ENCODE data around the gene SYNDIG1. TPM values are rescaled to one million over a fixed set of nuclear protein-coding genes. Genes with fewer than 3 reads are reported as not detected.

The SYNDIG1 gene
- total RNA-seq, 4 donors from 2014 or later = 8.3 to 12.4 (median 10.2) TPM

DNA sequence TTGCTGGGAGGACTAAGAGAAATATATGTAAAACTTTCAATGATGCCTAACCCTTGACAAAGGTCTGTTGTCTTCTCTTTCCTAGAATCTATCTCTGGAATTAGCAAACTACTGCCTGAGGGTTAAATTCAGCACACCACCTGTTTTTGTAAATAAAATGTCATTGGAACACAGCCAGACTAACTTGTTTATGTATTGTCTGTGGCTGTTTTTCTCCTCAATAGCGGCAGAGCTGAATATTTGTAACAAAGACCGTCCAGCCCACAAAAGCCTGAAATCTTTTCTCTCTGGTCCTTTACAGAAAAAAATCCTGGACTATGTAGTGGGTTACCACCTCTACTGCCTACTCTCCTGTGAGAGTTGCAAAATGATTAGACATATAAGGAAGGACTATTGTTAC, 33.3 kb upstream of the SYNDIG1 start:
- intact Hi-C loops (cut with DNase I) = no loop called here
- no peak for TF ChIP-seq POLR2A (IDR thresholded peaks at IDR 0.05)
- TF ChIP-seq, protein P1, sequence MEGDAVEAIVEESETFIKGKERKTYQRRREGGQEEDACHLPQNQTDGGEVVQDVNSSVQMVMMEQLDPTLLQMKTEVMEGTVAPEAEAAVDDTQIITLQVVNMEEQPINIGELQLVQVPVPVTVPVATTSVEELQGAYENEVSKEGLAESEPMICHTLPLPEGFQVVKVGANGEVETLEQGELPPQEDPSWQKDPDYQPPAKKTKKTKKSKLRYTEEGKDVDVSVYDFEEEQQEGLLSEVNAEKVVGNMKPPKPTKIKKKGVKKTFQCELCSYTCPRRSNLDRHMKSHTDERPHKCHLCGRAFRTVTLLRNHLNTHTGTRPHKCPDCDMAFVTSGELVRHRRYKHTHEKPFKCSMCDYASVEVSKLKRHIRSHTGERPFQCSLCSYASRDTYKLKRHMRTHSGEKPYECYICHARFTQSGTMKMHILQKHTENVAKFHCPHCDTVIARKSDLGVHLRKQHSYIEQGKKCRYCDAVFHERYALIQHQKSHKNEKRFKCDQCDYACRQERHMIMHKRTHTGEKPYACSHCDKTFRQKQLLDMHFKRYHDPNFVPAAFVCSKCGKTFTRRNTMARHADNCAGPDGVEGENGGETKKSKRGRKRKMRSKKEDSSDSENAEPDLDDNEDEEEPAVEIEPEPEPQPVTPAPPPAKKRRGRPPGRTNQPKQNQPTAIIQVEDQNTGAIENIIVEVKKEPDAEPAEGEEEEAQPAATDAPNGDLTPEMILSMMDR (IDR thresholded peaks at IDR 0.05) = no peak
- Histone ChIP-seq H3K9me3 (no peaks in the 10 kb centered on the region), H3K4me3 (replicated peaks in 1 of 3) (no peak overlapping the region), H3K36me3 (no peaks in the 10 kb centered on the region), H3K27ac (no peak overlapping the region), H3K27me3 (no peaks in the 10 kb centered on the region), H3K4me1 (no peaks in the 10 kb centered on the region)
- 66 to 78% methylated on average over 2 of the region's 2 CpGs for WGBS, 2 donors
- DNase-seq = no peak

GRCh38 chr20:24437196-24438082, 32.0 kb upstream of the SYNDIG1 start:
- H3K9me3 ChIP-seq = no peaks in the 10 kb centered on the region
- DNase-seq = no peak
- no peak for TF ChIP-seq POLR2A (IDR thresholded peaks at IDR 0.05)
- TF ChIP-seq, protein P1 (IDR thresholded peaks at IDR 0.05) = no peak
- H3K27ac ChIP-seq = no peak overlapping the region
- H3K4me1 ChIP-seq = no peaks in the 10 kb centered on the region
- no peaks in the 10 kb centered on the region for H3K27me3 ChIP-seq
- no peak overlapping the region for H3K4me3 ChIP-seq (replicated peaks in 1 of 3)
- WGBS, 2 donors = 68 to 74% methylated on average over 8 of the region's 8 CpGs
- intact Hi-C loops (cut with DNase I) = no loop called here
- no peaks in the 10 kb centered on the region for H3K36me3 ChIP-seq

GRCh38 chr20:24438331-24438730, 31.1 kb upstream of the SYNDIG1 start:
- H3K4me3 ChIP-seq (replicated peaks in 1 of 3) = no peak overlapping the region
- no peaks in the 10 kb centered on the region for H3K4me1 ChIP-seq
- H3K9me3 ChIP-seq = no peaks in the 10 kb centered on the region
- no peaks in the 10 kb centered on the region for H3K36me3 ChIP-seq
- no peak for TF ChIP-seq POLR2A (IDR thresholded peaks at IDR 0.05)
- TF ChIP-seq, protein P1 (IDR thresholded peaks at IDR 0.05) = no peak
- intact Hi-C loops (cut with DNase I) = no loop called here
- H3K27ac ChIP-seq = no peak overlapping the region
- no peak for DNase-seq
- 87 to 91% methylated on average over 2 of the region's 2 CpGs for WGBS, 2 donors
- no peaks in the 10 kb centered on the region for H3K27me3 ChIP-seq

- no peaks in the 10 kb centered on the region for H3K9me3 ChIP-seq
- no peak overlapping the region for H3K4me3 ChIP-seq (replicated peaks in 1 of 3)
- no peak for TF ChIP-seq POLR2A (IDR thresholded peaks at IDR 0.05)
- TF ChIP-seq, protein P1 (IDR thresholded peaks at IDR 0.05) = no peak
- DNase-seq = no peak
- no peaks in the 10 kb centered on the region for H3K36me3 ChIP-seq
- no peaks in the 10 kb centered on the region for H3K27me3 ChIP-seq
- no peak overlapping the region for H3K27ac ChIP-seq
- H3K4me1 ChIP-seq = no peaks in the 10 kb centered on the region
- WGBS, 2 donors = 88 to 95% methylated on average over 6 to 7 of the region's 7 CpGs
- intact Hi-C loops (cut with DNase I) = no loop called here
Measured at GRCh38 chr20:24439737-24440387, 29.6 kb upstream of the SYNDIG1 start.

GRCh38 chr20:24441661-24442060, 27.8 kb upstream of the SYNDIG1 start:
- H3K27ac ChIP-seq = no peak overlapping the region
- 94 to 95% methylated on average over 9 of the region's 9 CpGs for WGBS, 2 donors
- no peak overlapping the region for H3K4me3 ChIP-seq (replicated peaks in 1 of 3)
- H3K9me3 ChIP-seq = no peaks in the 10 kb centered on the region
- no peaks in the 10 kb centered on the region for H3K36me3 ChIP-seq
- intact Hi-C loops (cut with DNase I) = no loop called here
- no peak for TF ChIP-seq POLR2A (IDR thresholded peaks at IDR 0.05)
- TF ChIP-seq, protein P1 (IDR thresholded peaks at IDR 0.05) = no peak
- H3K4me1 ChIP-seq = no peaks in the 10 kb centered on the region
- DNase-seq = no peak
- no peaks in the 10 kb centered on the region for H3K27me3 ChIP-seq
